ENCODE results near the gene SPATA3. TPM values are rescaled to one million over a fixed set of nuclear protein-coding genes. Genes with fewer than 3 reads are reported as not detected.

The SPATA3 gene
- total and polyA plus RNA-seq, 2 of the 13 experiments (the other 11 are each of a cell fraction or from before 2014, with no cell fraction given) = not detected

DNA sequence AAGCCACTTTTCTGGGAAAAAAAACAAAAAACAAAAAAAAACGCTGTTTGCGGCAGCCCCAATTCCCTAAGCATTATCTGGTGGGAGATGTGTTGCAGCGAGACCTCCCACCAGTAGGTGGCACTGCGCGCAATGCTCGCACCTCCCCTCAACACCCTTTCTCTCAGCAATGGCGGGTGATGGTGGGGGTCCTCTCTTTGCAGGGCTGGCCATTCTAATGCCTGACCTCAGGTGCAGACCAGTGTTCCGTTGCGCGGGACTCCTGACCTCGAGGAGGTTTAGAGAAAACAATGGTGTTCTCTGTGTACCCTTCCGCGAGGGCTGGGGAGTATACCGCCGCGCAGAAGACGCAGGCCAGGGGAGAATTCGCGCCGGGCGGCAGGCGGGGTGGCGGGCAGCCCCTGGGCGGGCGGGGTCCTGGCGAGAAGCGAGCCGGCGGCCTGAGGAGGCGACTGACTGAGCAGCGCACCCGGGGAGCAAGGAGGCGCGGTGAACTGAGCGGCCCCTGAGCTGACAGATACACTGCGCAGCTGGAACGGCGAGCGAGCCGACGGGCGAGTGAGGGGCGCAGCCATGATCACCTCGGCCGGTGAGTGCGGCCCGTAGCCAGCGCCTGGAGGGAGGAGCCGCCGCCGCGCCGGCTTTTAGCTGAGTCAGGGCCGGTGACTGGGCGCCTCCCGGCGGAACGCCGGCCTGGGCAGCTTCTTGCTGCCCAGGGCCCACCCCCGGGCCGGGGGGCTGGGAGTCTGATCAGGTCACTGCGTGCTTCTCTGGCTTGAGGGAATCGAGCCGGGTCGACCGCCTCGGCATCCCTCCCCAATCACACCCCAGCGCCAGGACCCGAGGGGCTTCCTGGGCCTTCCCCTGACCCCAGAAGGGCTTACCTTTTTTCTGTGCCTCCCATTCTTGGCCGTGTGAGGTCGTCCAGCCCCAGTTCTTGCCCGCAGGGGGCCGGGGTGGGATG, 60.8 kb downstream of the SPATA3 start, which contains the start of gene PSMD1 (continued):
- peak; percentile 85; the same call in 1 of the 2 replicates for TF ChIP-seq RBAK (CRISPR knock-in tag; IDR thresholded peaks at IDR 0.05)
- peak; percentile 96 for TF ChIP-seq THAP11 (CRISPR knock-in tag; IDR thresholded peaks at IDR 0.05)
- peak; percentile 65; the same call in 1 of the 2 replicates for TF ChIP-seq PAX8 (CRISPR knock-in tag; IDR thresholded peaks at IDR 0.05; ENCODE audit: borderline replicate concordance)
- TF ChIP-seq ATF6 (CRISPR knock-in tag; conservative IDR thresholded peaks at IDR 0.05) = no peak
- TF ChIP-seq ELF1 (CRISPR knock-in tag; IDR thresholded peaks at IDR 0.05) = peak; percentile 63
- TF ChIP-seq ZNF850 (CRISPR knock-in tag; conservative IDR thresholded peaks at IDR 0.05) = 0 out of 2 replicates have a peak, but pooled peaks have one; percentile 48
- no peak; the same call in 1 of the 2 replicates for TF ChIP-seq ATF3 (CRISPR knock-in tag; IDR thresholded peaks at IDR 0.05)
- TF ChIP-seq ZNF225 (CRISPR knock-in tag; IDR thresholded peaks at IDR 0.05) = no peak
- no peak for TF ChIP-seq NR2F1 (CRISPR knock-in tag; IDR thresholded peaks at IDR 0.05)
- TF ChIP-seq ZNF264 (CRISPR knock-in tag; IDR thresholded peaks at IDR 0.05) = no peak
- TF ChIP-seq ZNF670 (CRISPR knock-in tag; IDR thresholded peaks at IDR 0.05; ENCODE audit: borderline replicate concordance) = peak; percentile 87; the same call in 1 of the 2 replicates
- TF ChIP-seq CERS6 (CRISPR knock-in tag; IDR thresholded peaks at IDR 0.05) = no peak
- TF ChIP-seq ZNF383 (CRISPR knock-in tag; IDR thresholded peaks at IDR 0.05; ENCODE audit: borderline replicate concordance) = no peak
- TF ChIP-seq CHCHD3 (CRISPR knock-in tag; IDR thresholded peaks at IDR 0.05) = peak; percentile 70; the same call in 1 of the 2 replicates
- peak; percentile 88 for TF ChIP-seq LCORL (IDR thresholded peaks at IDR 0.05)
- TF ChIP-seq LCORL (CRISPR knock-in tag; IDR thresholded peaks at IDR 0.05) = no peak
- TF ChIP-seq, protein P1, sequence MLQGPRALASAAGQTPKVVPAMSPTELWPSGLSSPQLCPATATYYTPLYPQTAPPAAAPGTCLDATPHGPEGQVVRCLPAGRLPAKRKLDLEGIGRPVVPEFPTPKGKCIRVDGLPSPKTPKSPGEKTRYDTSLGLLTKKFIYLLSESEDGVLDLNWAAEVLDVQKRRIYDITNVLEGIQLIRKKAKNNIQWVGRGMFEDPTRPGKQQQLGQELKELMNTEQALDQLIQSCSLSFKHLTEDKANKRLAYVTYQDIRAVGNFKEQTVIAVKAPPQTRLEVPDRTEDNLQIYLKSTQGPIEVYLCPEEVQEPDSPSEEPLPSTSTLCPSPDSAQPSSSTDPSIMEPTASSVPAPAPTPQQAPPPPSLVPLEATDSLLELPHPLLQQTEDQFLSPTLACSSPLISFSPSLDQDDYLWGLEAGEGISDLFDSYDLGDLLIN (CRISPR knock-in tag; IDR thresholded peaks at IDR 0.05; ENCODE audit: borderline replicate concordance) = no peak
- no peak for TF ChIP-seq GPBP1L1 (CRISPR knock-in tag; IDR thresholded peaks at IDR 0.05)
- TF ChIP-seq ZNF567 (CRISPR knock-in tag; IDR thresholded peaks at IDR 0.05; ENCODE audit: borderline replicate concordance) = no peak; the same call in 1 of the 2 replicates
- no peak for TF ChIP-seq JUNB (CRISPR knock-in tag; IDR thresholded peaks at IDR 0.05; ENCODE audit: borderline replicate concordance)
- TF ChIP-seq ZNF460 (CRISPR knock-in tag; IDR thresholded peaks at IDR 0.05; ENCODE audit: borderline replicate concordance) = peak; percentile 56; the same call in 1 of the 2 replicates
- TF ChIP-seq HNRNPK (IDR thresholded peaks at IDR 0.05; ENCODE audit: low read depth, low read length, poor library complexity, severe bottlenecking) = no peak
